ENCODE data around the gene CAB39L. TPM values are rescaled to one million over a fixed set of nuclear protein-coding genes. Genes with fewer than 3 reads are reported as not detected.

CAB39L gene
- total and polyA plus RNA-seq, 4 donors: 1.8 to 5.1 (median 2.1) TPM

- no peak for TF ChIP-seq CTCF (IDR thresholded peaks at IDR 0.05; ENCODE audit: low read depth, low read length, missing input control)
- no peak for TF ChIP-seq HNF4A (conservative IDR thresholded peaks at IDR 0.05)
- TF ChIP-seq MAX (IDR thresholded peaks at IDR 0.05): no peak
- TF ChIP-seq RXRA (IDR thresholded peaks at IDR 0.05): no peak
- no peak for TF ChIP-seq RAD21 (IDR thresholded peaks at IDR 0.05)
- TF ChIP-seq ZBTB33 (IDR thresholded peaks at IDR 0.05): no peak
- TF ChIP-seq YY1 (IDR thresholded peaks at IDR 0.05): no peak
Measured at GRCh38 chr13:49454388-49455006, 10.6 kb upstream of the CAB39L start (continued).

- TF ChIP-seq RXRA (IDR thresholded peaks at IDR 0.05) (no peak), YY1 (IDR thresholded peaks at IDR 0.05) (peak; percentile 10), TAF1 (conservative IDR thresholded peaks at IDR 0.05) (no peak), ATF3 (IDR thresholded peaks at IDR 0.05) (no peak), RAD21 (IDR thresholded peaks at IDR 0.05) (no peak), HNF4G (IDR thresholded peaks at IDR 0.05) (no peak)
- no peak overlapping the region for H3K4me3 ChIP-seq (ENCODE audit: low read depth in 1 of 3, low read length in 3 of 3)
- H3K27me3 ChIP-seq (ENCODE audit: control insufficient read depth in 4 of 4, insufficient read depth in 4 of 4, low read length in 3 of 4): no peaks in the 10 kb centered on the region
- no peaks in the 10 kb centered on the region for H3K36me3 ChIP-seq (ENCODE audit: control insufficient read depth in 4 of 4, insufficient read depth in 3 of 4, low read depth in 1 of 4, low read length in 3 of 4)
- DNase-seq (ENCODE audit: low spot score): no peak
- no peak overlapping the region for H3K9ac ChIP-seq (ENCODE audit: low read depth in 1 of 2, low read length in 2 of 2)
- peaks cover 0 to 6% (median 2%) of the 10 kb centered on the region in 4 donors for H3K4me1 ChIP-seq (ENCODE audit: control insufficient read depth in 4 of 4, insufficient read depth in 4 of 4, low read length in 3 of 4)
- H3K9me3 ChIP-seq (ENCODE audit: control insufficient read depth in 4 of 4, low read length in 3 of 4): no peaks in the 10 kb centered on the region
- peak overlapping the region in 1 of 2 donors; percentile 40 for H3K27ac ChIP-seq (ENCODE audit: low read depth in 1 of 2, low read length in 2 of 2)
- WGBS: 88% methylated on average over 7 of the region's 7 CpGs
Measured at GRCh38 chr13:49453465-49453864, 9.6 kb upstream of the CAB39L start.

- TF ChIP-seq JUND (IDR thresholded peaks at IDR 0.05): no peak
- no peak for TF ChIP-seq REST (IDR thresholded peaks at IDR 0.05)
- no peak for TF ChIP-seq ATF3 (IDR thresholded peaks at IDR 0.05)
- no peak for TF ChIP-seq FOXA2 (IDR thresholded peaks at IDR 0.05)
- TF ChIP-seq HNF4A (conservative IDR thresholded peaks at IDR 0.05): peak in 1 of 2 donors; percentile 29
- TF ChIP-seq RXRA (IDR thresholded peaks at IDR 0.05): no peak
- no peak for TF ChIP-seq ZBTB33 (IDR thresholded peaks at IDR 0.05)
- TF ChIP-seq MAX (IDR thresholded peaks at IDR 0.05): no peak
- no peak for TF ChIP-seq NR2F2 (IDR thresholded peaks at IDR 0.05)
- no peak for TF ChIP-seq FOXA1 (IDR thresholded peaks at IDR 0.05)
- peak; percentile 71 for TF ChIP-seq YY1 (IDR thresholded peaks at IDR 0.05)
- TF ChIP-seq EGR1 (IDR thresholded peaks at IDR 0.05; ENCODE audit: low read depth in 2 of 2): no peak
- 57% methylated on average over 8 of the region's 8 CpGs for WGBS
- no peak overlapping the region for H3K9ac ChIP-seq (ENCODE audit: low read depth in 1 of 2, low read length in 2 of 2)
- peak overlapping the region in 1 of 2 donors; percentile 40 for H3K27ac ChIP-seq (ENCODE audit: low read depth in 1 of 2, low read length in 2 of 2)
- no peak for DNase-seq (ENCODE audit: low spot score)
- H3K36me3 ChIP-seq (ENCODE audit: control insufficient read depth in 4 of 4, insufficient read depth in 3 of 4, low read depth in 1 of 4, low read length in 3 of 4): no peaks in the 10 kb centered on the region
- H3K4me1 ChIP-seq (ENCODE audit: control insufficient read depth in 4 of 4, insufficient read depth in 4 of 4, low read length in 3 of 4): peaks cover 0 to 7% (median 2%) of the 10 kb centered on the region in 4 donors
- H3K9me3 ChIP-seq (ENCODE audit: control insufficient read depth in 4 of 4, low read length in 3 of 4): no peaks in the 10 kb centered on the region
- no peaks in the 10 kb centered on the region for H3K27me3 ChIP-seq (ENCODE audit: control insufficient read depth in 4 of 4, insufficient read depth in 4 of 4, low read length in 3 of 4)
- peak overlapping the region in 1 of 3 donors; percentile 25 for H3K4me3 ChIP-seq (ENCODE audit: low read depth in 1 of 3, low read length in 3 of 3)
Measured at GRCh38 chr13:49452725-49453457, 9.0 kb upstream of the CAB39L start.

Data from liver (tissue), 9 donors.